GM21576 (cell line): ENCODE data around the gene CBLN4.

ENCODE experiments used
- ATAC-seq: cut with Tn5 transposase; IDR thresholded peaks from one replicate; pipeline ENCODE4 v1.9.1; 2021; ENCODE audit warnings: mild to moderate bottlenecking, moderate library complexity; ENCODE audit not compliant: unreplicated experiment

The CBLN4 gene

GRCh38 chr20:55947701-55948100 is 57.6 kb downstream of the CBLN4 start:
- ATAC-seq: no peak
